Amniotic epithelial cell (primary cell): ENCODE measurements around the gene PAK5.
"Not testable (repeated sequence)": the region's sequence is repeated elsewhere in the genome, so short reads cannot be mapped to it uniquely, and the experiment has no call there.

Experiments used
- DNase-seq: peaks from one replicate; pipeline ENCODE4 v3.0.0-alpha.2; 2010; ENCODE audit warnings: low read depth

PAK5 gene

DNA sequence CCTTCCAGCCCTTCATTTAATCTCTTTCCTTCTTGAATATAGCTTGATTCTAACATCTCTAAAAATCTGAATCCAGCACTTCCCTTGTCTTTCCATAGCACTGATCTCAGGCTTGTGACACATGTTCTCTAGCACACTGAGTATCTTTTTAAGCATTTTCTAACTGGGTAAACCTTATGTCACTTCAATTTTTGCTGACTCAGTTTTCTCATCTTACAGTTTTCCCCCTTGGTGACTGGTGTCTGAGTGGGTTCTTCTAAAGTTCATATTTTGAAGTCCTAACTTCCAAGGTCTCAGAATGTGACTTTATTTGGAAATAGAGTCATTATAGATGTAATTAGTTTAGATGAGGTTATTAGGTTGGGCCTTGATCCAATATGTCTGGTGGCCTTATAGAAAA lies 153.9 kb downstream of the PAK5 start:
- DNase-seq, result no peak

DNA sequence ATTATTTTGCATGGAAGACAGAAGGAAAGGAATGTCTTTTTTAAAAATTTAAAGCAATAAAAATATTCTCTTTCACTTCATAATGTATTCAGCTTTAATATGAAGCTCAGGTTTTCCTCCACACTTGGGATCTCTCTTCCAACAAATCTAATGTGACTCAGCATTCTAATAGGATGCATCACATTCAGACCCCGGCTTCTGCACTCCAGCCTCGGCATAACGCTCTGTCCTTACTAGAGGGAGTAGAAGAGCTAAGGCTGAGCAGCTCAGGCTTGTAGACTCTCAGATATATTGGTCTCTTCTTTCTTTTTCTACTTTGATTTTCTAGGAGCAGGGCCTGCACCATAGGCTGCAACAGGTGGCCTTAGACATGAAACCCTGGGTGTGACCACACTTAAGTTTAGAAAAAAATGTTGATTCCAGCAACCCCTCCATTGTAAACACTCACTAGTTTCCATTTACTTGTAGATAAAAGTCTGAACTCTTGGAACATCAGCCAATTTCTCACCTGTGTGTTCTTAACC lies 161.7 kb downstream of the PAK5 start:
- no peak for DNase-seq

DNA sequence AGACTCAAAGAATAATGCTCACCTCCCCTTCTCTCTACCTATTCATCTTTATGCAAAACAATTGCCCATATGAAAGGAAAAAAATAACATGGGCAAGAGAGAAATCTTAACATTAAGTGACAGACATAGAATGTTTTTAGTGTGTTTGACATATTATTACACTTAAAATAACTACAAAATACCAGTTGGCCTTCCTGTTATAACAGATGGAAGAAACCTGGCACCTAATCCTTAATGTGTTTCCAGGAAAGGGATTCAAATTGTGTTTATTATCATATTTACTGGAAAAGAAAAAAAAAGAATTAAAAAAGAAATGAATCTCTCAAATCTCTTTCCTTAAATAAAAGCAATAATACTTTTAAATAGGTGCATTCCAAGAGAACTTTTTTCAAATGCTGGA lies 165.9 kb downstream of the PAK5 start:
- DNase-seq, result no peak

DNA sequence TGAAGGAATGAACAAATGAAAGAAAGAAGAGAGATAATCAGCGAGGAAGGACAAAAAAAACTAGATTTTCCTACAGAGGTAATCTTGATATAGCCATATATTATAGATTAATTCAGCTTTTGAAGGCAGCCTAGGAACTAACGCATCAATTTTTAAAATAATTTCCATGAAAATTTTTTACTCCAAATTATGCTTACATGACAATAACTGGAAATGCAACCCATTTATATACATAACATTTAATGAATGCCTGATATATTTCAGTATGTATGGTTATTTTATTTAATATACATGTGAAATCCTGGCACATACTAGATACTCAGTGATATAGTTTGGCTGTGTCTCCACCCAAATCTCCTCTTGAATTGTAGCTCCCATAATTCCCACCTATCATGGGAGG lies 166.8 kb downstream of the PAK5 start:
- DNase-seq, result no peak

DNA sequence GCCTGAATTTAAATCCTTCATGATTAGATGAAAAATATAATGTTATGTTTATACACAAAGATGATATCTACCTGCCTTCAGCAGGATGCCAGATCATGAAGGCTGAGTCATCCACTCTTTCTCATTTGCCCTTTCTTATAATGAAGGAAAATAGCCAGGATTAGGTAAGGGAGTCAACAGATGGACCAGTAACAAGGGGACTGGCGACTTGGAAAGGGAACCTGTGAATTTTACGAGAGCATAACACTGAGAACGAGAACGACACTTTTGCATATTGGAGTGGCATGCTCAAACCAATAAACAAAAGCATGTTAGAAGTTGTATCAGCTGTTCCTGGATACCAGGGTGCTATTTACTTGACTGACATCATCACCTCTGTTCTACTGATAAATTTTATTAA lies 170.5 kb downstream of the PAK5 start:
- DNase-seq, result no peak

DNA sequence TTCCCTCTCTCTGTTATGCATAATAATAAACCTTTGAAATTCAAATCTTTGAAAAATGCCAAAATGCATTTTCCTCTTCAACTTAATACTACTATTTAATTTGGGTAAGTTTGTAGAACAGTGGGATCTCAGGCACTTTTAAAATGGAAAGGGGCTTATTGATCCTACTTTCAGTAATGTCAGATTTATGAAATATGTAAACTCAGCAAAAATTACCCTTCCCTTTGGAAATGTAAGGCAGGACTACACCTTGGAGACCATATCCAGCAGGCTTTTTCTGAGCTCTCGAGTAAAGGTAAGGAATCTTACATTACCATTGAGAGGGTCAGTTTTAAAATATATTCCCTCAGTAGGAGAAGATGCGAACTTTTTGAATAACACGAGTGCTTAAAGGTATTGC lies 175.5 kb downstream of the PAK5 start:
- no peak for DNase-seq

DNA sequence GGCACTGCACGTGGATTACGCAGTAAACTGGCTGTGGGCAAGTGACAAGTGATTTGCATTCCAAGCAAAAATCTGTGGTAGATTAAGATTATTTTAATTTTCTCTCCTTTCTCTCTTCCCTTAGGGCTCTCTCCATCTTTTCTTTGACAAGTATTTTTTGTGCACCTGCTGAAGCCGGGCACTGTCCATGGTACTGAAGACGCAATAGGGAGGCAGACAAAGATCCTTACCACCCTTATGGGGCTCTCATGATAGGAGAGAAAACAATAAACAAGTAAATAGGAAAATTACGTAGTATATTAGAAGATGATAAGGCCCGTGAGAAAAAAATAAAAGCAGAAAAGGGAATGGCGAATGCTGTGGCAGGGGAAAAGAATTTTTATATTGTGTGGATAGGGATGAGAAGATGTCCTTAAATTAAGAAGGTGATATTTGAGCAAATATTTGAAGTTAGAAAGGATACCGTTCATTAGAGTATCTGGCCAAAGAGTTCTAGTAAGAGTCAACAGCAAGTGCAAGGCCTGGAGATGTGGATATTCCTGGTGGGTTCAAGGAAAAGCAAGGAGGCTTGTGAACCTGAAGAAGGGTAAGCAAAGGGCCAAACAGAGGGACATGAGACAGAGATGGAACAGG lies 178.5 kb downstream of the PAK5 start:
- DNase-seq, result no peak

DNA sequence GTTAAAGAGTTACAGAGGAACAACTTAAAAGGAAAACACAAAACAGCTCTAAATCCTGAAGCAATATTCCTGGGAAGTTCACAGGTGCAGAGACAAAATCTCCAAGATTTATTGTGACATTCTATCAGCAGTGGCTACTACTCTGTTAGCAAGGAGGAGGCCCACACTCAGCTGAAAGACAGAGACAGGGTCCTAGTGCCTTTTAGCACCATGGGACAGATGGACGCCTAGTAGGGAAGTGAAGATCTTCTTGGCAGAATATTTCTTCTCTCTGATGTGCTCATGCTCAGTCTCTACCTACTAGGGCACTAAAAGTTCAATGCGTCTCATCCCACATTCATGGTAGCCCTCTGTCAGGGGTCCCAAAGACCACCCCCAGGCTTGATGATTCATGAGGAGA lies 191.1 kb downstream of the PAK5 start:
- no peak for DNase-seq

DNA sequence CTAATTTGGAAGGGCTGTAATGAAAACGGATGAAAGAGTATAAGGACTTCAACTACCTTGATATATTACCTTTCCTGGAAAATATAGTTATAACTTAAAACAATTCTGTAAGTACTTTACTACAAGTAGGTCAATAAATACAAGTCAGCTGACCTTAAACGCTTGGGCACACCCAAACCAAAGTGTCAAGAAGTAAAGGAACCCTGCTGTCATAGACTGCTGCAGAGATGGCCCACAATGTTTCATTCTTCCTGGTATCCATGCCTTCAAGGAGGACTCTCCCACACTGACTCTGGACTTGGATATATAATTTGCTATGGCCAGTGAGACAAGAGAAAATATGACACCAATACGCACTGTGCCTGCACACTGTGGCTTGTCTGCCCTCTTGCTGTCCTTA lies 192.5 kb downstream of the PAK5 start:
- DNase-seq, result no peak

DNA sequence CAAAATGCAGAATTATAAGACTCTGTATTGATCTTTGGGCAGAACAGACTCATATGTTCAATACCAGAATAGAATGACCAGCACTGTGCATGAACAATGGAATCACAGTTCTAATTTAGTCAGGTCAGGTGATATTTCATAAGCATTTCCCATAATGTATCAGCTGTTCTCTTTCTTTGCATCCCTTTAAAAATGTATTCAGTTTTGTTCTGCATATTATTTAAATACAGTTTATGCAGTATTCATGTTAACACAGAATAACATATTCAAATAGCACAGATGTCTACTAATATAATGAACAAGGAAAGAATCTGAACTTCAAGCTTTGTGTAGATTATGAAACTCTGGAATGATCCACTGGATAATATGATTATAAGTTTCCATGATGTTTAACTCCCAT lies 196.0 kb downstream of the PAK5 start:
- no peak for DNase-seq

DNA sequence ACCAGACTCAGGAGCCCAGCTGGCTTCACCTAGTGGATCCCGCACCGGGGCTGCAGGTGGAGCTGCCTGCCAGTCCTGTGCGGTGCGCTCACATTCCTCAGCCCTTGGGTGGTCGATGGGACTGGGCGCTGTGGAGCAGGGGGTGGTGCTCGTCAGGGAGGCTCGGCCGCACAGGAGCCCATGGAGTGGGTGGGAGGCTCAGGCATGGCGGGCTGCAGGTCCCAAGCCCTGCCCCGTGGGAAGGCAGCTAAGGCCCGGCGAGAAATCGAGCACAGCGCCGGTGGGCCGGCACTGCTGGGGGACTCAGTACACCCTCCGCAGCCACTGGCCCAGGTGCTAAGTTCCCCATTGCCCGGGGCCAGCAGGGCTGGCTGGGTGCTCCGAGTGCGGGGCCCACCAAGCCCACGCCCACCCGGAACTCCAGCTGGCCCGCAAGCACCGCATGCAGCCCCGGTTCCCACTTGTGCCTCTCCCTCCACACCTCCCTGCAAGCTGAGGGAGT lies 197.3 kb downstream of the PAK5 start:
- not testable (repeated sequence) for DNase-seq

DNA sequence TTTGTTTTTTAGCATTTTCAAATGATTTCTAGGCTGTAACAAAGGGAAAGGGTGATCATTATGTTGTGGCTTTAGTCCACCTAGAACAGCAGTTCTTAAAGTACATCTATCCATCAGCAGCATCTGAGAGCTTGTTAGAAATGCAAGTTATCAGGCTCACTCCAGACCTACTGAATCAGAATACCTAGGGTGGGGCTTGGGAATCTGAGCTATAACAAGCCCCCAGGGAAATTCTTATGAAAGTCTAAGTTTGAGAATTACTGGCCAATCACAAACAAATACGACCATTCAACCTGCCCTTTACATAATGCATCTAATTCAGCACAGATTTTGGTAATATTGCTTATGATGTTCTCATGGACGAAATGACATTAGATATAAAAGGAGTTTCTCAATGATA lies 201.0 kb downstream of the PAK5 start:
- DNase-seq, result no peak

DNA sequence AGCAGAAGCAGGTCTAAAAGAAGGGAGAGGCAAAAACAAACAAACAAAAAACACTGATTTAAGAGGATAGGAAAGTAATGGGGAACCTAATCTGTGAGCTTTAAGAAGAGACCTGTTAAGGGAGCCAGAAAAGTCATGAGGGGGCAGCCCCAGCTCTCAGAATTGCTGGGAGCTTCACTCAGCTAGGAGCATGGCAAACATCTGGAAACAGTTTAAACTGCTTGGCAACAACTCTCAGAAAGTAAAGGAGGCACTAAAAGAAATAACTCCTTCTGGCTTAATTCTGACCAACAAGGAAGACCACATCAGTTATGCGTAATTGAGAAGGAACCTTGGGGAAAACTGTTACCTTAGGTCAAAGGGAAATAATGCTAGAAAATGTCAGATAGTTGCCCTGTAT lies 203.1 kb downstream of the PAK5 start:
- DNase-seq, result no peak

DNA sequence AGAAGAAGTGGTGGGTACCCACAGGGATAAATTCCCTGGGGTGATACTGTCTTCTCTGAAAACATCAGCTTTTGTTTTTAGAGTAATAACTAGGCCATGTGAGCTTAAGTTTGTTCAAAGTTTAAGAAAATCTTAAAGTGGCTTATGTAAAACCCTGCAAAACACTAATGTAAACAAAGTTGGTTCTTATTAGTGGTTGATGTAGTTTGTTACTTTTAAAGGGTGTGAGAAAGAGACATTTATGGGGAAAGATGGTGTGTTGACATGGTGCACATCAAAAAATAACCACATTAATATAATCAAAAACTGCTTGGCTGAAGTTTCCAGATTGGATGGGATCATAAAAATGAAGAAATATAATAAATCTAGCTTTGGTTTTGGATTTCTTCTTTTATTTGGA lies 204.5 kb downstream of the PAK5 start:
- DNase-seq, result no peak

DNA sequence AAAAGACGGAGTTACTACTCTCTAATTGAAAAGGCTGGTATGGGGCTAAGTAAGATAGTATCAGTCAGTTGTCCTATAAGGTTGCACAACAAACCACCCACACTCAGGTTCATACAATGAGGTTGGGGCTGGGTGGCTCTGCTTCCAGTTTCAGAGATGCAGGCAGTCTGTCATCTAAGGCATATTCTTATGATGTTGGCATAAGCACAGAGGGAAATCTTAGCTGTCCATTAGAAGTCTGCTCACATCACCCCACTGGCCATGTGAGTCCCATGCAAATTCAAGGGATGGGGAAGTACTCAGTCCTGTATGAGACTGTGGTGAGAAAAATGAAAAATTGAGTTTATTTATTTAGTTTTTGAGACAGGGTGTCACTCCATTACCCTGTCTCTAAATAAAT lies 205.9 kb downstream of the PAK5 start:
- DNase-seq, result no peak

DNA sequence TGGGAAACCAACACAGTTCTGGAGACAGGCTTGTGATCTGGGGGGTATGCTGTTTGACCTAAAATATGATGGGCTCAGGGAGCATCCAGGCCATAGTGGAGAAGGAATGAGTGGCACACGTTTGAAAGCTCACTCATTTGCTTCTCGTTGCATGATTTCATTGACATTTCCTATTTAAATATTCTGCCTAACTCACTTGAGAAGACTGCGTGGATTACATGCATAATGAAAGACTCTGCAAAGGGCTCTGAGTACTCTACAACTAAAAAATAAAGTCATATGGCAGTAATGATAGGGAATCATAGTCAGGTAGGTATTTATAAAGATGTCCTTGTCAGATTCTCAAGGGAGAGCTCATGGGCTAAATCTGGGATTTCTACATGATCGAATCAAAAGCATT lies 206.6 kb downstream of the PAK5 start:
- no peak for DNase-seq

DNA sequence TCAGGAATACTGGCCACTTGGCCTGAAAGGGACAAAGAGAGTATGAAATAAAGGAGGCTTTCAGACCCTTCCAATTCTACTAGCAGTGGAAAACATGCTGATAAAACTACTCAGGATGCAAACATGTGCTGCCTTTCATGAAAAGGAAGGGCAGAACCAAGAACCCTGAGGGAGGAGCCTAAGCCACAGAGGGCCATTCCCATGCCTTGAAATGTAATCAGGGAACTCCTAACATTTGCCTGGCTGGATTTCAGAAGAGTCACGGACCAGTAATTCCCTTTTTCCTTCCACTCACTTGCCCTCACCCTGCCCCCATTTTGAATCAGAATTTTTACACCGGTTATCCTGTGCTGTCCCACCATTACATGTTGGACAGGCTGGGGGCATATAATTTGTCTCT lies 208.3 kb downstream of the PAK5 start:
- DNase-seq, result no peak

DNA sequence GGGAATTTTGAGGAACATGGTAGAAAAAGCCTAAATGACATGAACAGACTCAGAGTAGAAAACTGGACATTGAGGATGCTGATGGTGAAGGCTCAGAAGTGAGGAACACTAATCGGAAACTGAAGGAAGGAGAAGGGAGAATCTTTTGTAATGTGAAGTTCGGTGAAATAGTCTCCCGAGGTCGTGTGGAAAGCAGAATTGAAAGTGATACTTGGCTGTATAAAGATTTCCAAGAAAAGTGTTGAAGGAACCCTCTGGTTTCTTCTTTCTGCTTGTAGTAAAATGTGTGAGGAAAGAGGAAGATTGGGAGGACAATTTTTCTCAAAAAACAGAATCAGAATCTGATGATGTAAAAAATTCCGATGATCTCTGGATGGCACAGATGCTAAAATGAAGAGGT lies 209.0 kb downstream of the PAK5 start:
- DNase-seq, result no peak

DNA sequence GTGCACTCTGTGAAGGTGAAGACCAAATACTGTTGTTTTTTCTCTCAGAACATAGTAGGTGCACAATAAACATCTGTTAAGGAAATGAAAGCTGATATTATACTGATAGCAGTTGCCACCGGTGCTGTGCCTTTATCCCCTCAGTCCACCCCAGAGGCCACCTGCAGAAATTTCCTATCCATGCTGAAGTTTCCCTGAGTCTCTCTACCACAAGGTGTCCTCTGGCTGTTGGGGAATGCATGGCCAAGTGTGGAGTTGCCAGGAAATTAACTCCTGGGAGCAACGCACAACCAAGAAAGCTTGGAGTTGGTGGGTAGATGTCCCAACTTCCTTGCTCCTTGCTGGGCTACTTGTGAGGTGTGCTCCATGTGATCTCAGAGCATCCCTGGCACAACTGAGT lies 210.3 kb downstream of the PAK5 start:
- DNase-seq, result no peak

DNA sequence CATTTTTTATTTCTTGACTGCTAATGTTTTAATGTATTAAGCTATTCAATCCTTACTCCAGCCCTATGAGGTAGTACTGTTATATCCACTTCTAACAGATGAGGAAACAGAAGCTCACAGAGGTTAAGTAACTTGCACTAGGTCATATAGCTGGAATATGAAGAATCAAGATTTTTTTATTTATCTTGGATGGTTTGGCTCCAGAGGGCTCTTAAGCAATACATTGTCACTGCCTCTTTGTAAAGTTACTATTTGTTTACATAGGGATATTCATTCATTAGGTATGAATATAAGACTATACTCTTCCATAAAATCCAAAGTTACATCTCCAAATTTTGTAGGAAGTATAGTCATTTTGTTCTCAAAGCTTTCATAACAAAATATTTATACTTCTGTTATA lies 210.7 kb downstream of the PAK5 start:
- DNase-seq, result no peak

DNA sequence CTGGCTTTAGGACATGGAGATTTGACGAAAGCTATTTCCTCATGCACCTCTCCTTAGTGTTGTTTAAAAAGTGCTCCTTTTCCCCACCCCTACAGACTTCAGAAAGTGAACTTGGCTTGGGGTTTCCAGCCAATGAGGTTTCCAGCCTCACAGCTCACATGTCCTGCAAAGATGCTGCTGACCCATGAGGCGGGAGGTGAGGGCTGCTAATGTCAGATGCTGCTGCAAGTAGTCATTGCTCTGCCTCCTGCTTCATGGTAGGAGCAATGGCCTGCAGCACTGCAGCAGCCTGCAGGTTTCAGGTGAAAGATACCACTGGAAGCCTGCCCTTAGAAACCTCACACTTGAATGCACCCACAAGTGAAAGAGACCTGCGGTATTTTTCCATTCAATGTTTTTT lies 211.7 kb downstream of the PAK5 start:
- no peak for DNase-seq

DNA sequence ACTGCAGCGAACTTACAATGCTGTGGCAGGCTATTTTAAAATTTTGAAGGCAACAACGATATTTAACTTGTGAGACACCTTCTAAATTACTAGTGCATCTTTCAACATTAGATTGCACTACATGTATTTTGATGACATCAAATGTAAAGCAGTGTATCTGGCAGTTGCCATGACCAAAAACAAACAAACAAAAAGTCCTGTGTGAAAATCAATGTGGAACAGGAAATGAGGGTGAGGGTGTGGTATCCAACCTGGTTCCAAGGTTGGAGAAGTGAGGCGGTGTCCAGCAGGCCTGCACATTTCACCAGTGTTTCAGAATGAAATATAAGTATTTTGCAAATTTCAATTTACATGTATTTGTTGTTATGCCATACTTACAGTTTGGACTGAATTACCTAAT lies 212.5 kb downstream of the PAK5 start:
- DNase-seq, result no peak

DNA sequence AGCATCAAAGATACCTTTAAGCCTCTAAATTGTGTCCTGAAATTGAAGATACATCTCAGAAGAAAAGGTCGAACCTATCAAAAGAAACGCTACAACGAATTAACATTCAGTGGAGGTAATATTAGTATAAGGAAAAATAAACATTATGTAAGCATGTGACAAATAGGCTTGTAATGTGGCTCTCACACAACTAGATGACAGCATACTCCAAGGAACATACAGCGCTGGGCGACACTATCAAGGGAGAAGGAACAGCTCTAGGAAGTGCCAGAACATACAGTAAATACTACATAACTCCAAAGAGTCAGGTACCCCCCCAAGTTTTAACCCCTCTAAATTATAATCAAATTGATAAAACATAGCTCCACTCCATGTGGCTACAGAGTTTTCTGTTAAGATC lies 220.9 kb downstream of the PAK5 start:
- peak; percentile 24 for DNase-seq

DNA sequence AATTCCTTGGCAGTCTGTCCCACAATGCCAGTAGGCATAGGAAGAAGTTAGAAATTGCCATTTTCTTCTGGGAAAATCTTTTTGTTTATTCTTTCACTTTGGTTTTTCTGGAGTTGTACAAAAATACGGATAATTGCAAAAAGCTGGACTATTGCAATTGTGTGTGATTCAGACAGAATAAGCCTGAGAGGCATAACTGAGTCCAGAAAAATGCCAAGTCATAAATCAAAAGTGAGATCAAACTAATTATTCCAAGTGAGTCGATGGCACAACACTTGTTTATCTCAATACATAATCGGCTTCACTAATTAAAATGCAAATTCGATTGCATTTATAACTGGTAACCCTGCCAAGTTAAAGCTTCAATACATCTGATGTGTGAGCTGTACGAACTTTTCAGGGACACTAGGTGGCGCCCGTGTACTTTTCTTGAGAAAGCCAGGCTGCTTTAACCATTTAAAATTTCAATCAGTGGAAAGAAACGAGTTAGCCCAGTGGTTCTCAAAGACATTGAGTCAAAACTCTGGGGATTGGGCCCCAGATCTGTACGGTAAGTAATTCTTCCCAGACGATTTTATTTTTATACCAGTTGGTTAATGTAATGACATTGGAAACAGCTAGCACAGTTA lies 221.9 kb downstream of the PAK5 start:
- peak; percentile 49 for DNase-seq
